Panc1 (cell line): Measurements from ENCODE around the gene ERC2. TPM values are rescaled to one million over a fixed set of nuclear protein-coding genes. Genes with fewer than 3 reads are reported as not detected.

Experiments
- ATAC-seq: fragments of 200-7000 bp; cut with Tn5 transposase; 2 replicates; pipeline ENCODE4 v1.9.1; 2020; ENCODE audit warnings: mild to moderate bottlenecking, moderate library complexity
- BruUV-seq: library from RNA; stranded (reverse); fragments of 400-500 nt; replicated peaks from 2 replicates; lab custom pipeline; 2021; lab: Mats Ljungman, UMichigan
- CTCF ChIA-PET: fragments of 300-600 bp; sonication (Branson Sonifier 250); formaldehyde crosslinking; loops from one replicate; lab custom pipeline; 2022; ENCODE audit warnings: antibody characterized with exemption; lab: Charles Lee
- POLR2A ChIA-PET: fragments of 300-600 bp; sonication (Branson Sonifier 250); formaldehyde crosslinking; loops from one replicate; lab custom pipeline; 2022; ENCODE audit warnings: antibody characterized with exemption; lab: Charles Lee
- DNase-seq: peaks from one replicate; pipeline ENCODE4 v3.0.0-alpha.2; 2010; ENCODE audit warnings: low read depth, low spot score
- H3K27ac ChIP-seq: 2 replicates; pipeline ENCODE4 v1.5.1; 2011; ENCODE audit warnings: mild to moderate bottlenecking, low read length, inconsistent platforms
- H3K27me3 ChIP-seq: fragments of 200-500 bp; sonication (Bioruptor generic); 2 replicates; pipeline ENCODE4 v1.6.0; 2014; ENCODE audit warnings: low read length, inconsistent platforms; ENCODE audit not compliant: control insufficient read depth, insufficient read depth
- H3K36me3 ChIP-seq: fragments of 200-500 bp; sonication (Bioruptor generic); 2 replicates; pipeline ENCODE4 v1.5.1; 2014; ENCODE audit warnings: inconsistent platforms, mild to moderate bottlenecking, low read length, moderate library complexity; ENCODE audit not compliant: control insufficient read depth, insufficient read depth
- H3K4me1 ChIP-seq: 2 replicates; pipeline ENCODE4 v1.5.1; 2011; ENCODE audit warnings: inconsistent platforms, mild to moderate bottlenecking, low read length, moderate library complexity; ENCODE audit not compliant: control insufficient read depth, insufficient read depth
- H3K4me3 ChIP-seq, 2 experiments: 2 replicates each; pipeline ENCODE4 v1.5.1; 2011 to 2012; ENCODE audit warnings: low read depth in 2 of 2, low read length in 2 of 2, mild to moderate bottlenecking in 2 of 2, inconsistent platforms in 1 of 2, moderate library complexity in 1 of 2
- H3K9me3 ChIP-seq: fragments of 200-500 bp; sonication (Bioruptor generic); 2 replicates; pipeline ENCODE4 v1.5.1; 2014; ENCODE audit warnings: low read depth, mild to moderate bottlenecking, inconsistent platforms, low read length, moderate library complexity; ENCODE audit not compliant: control insufficient read depth, insufficient read depth
- POLR2AphosphoS5 ChIP-seq: IDR thresholded peaks from 2 replicates; pipeline ENCODE4 v1.6.1; 2012; ENCODE audit warnings: mild to moderate bottlenecking, low read depth, low read length, moderate library complexity
- SIN3A ChIP-seq: IDR thresholded peaks from 2 replicates; pipeline ENCODE4 v1.6.1; 2012; ENCODE audit warnings: low read depth, mild to moderate bottlenecking, low read length, moderate library complexity, borderline replicate concordance; ENCODE audit not compliant: insufficient read depth
- TCF7L2 ChIP-seq: IDR thresholded peaks from 2 replicates; pipeline ENCODE4 v1.6.1; 2011; ENCODE audit warnings: mild to moderate bottlenecking, low read depth, low read length, inconsistent platforms
- in situ Hi-C: cut with HindIII; loops from 2 replicates; pipeline ENCODE4 v1.10.0; 2016; ENCODE audit warnings: low sequenced_read_pairs, low pct_unique_long_range_greater_than_20kb
- intact Hi-C: fragments of 100-400 bp; cut with micrococcal nuclease; formaldehyde crosslinking; loops from one replicate; pipeline ENCODE4 v1.10.0; 2022; ENCODE audit not compliant: unreplicated experiment
- total RNA-seq: library from RNA; stranded (reverse); gene quantifications from one replicate; pipeline ENCODE4 v1.2.1, GENCODE V29; 2021; ENCODE audit not compliant: unreplicated experiment
- TF ChIP-seq, protein P1 (sequence below), 2 experiments: IDR thresholded peaks; 2 replicates each; pipeline ENCODE4 v1.6.1; 2011 to 2012; ENCODE audit warnings: low read depth in 2 of 2, control low read depth in 1 of 2, low read length in 1 of 2, mild to moderate bottlenecking in 1 of 2, moderate library complexity in 1 of 2; ENCODE audit not compliant: insufficient read depth in 1 of 2
- TF ChIP-seq, protein P2 (sequence below): fragments of 450-650 bp; IDR thresholded peaks from 2 replicates; pipeline ENCODE4 v1.5.1; 2017; ENCODE audit warnings: mild to moderate bottlenecking

ERC2 gene
- total RNA-seq, 1 experiment from 2014 or later = 0.33 TPM

DNA sequence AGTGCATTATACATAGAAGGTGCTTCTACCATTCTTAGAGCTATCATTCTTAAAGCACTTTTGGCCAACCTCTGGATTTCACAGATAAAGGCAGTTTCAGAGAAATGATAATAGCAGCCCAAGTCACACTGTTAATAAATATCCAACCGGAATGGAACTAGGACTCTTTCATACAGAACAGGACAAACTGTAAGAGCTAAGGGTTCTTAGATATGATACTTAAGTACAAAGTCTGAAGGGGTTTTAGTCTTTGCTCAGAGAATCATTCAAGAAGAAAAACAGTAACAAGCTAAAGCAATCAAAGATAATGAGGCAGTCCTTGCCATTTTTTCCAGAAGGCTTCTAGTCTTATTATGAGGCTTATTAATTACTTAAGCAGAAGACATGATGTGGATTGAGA is 239.0 kb downstream of the ERC2 start:
- ChIA-PET POLR2A (no interaction called here), CTCF (no interaction called here)
- Histone ChIP-seq H3K27ac (no peak overlapping the region), H3K4me3 (no peak overlapping the region), H3K27me3 (no peaks in the 10 kb centered on the region), H3K9me3 (no peaks in the 10 kb centered on the region), H3K4me1 (no peaks in the 10 kb centered on the region), H3K36me3 (no peaks in the 10 kb centered on the region)
- no TSS peak for BruUV-seq
- intact Hi-C loops (no loop called here), in situ Hi-C loops (no loop called here)
- ATAC-seq = no peak
- no peak for DNase-seq
- TF ChIP-seq POLR2AphosphoS5 = no peak
- TF ChIP-seq, protein P1, sequence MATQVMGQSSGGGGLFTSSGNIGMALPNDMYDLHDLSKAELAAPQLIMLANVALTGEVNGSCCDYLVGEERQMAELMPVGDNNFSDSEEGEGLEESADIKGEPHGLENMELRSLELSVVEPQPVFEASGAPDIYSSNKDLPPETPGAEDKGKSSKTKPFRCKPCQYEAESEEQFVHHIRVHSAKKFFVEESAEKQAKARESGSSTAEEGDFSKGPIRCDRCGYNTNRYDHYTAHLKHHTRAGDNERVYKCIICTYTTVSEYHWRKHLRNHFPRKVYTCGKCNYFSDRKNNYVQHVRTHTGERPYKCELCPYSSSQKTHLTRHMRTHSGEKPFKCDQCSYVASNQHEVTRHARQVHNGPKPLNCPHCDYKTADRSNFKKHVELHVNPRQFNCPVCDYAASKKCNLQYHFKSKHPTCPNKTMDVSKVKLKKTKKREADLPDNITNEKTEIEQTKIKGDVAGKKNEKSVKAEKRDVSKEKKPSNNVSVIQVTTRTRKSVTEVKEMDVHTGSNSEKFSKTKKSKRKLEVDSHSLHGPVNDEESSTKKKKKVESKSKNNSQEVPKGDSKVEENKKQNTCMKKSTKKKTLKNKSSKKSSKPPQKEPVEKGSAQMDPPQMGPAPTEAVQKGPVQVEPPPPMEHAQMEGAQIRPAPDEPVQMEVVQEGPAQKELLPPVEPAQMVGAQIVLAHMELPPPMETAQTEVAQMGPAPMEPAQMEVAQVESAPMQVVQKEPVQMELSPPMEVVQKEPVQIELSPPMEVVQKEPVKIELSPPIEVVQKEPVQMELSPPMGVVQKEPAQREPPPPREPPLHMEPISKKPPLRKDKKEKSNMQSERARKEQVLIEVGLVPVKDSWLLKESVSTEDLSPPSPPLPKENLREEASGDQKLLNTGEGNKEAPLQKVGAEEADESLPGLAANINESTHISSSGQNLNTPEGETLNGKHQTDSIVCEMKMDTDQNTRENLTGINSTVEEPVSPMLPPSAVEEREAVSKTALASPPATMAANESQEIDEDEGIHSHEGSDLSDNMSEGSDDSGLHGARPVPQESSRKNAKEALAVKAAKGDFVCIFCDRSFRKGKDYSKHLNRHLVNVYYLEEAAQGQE (IDR thresholded peaks at IDR 0.05; ENCODE audit: insufficient read depth in 1 of 2, low read depth in 2 of 2, low read length in 1 of 2) = no peak

DNA sequence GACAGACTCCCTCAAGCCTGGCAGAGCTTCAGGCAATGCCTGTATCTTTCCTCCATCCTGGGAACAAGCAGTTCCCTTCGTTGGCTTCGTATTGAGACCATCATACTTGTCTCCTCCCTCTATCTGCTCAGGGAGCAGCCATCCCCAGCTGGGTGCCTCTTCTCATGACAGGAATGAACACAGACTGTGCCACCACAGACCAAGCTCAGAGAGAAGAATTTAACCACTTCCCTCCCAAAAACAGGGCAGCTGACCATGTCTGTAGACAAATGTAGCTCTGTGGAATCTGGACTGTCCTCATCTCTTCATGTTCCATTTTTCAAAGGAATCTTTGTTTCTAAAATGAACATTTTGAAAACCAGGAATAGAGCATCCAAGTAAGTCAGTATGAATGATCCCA is 245.4 kb downstream of the ERC2 start:
- in situ Hi-C loops (no loop called here), intact Hi-C loops (no loop called here)
- ChIA-PET POLR2A (no interaction called here), CTCF (no interaction called here)
- Histone ChIP-seq H3K4me3 (no peak overlapping the region), H3K9me3 (no peaks in the 10 kb centered on the region), H3K27me3 (no peaks in the 10 kb centered on the region), H3K36me3 (no peaks in the 10 kb centered on the region), H3K27ac (no peak overlapping the region), H3K4me1 (no peaks in the 10 kb centered on the region)
- DNase-seq = no peak
- no TSS peak for BruUV-seq
- TF ChIP-seq, protein P2, sequence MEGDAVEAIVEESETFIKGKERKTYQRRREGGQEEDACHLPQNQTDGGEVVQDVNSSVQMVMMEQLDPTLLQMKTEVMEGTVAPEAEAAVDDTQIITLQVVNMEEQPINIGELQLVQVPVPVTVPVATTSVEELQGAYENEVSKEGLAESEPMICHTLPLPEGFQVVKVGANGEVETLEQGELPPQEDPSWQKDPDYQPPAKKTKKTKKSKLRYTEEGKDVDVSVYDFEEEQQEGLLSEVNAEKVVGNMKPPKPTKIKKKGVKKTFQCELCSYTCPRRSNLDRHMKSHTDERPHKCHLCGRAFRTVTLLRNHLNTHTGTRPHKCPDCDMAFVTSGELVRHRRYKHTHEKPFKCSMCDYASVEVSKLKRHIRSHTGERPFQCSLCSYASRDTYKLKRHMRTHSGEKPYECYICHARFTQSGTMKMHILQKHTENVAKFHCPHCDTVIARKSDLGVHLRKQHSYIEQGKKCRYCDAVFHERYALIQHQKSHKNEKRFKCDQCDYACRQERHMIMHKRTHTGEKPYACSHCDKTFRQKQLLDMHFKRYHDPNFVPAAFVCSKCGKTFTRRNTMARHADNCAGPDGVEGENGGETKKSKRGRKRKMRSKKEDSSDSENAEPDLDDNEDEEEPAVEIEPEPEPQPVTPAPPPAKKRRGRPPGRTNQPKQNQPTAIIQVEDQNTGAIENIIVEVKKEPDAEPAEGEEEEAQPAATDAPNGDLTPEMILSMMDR = no peak
- TF ChIP-seq SIN3A (no peak), POLR2AphosphoS5 (no peak), TCF7L2 (no peak)
- TF ChIP-seq, protein P1 (IDR thresholded peaks at IDR 0.05; ENCODE audit: insufficient read depth in 1 of 2, low read depth in 2 of 2, low read length in 1 of 2) = no peak
- ATAC-seq = no peak
